ENCODE data around the gene KAT8. TPM values are rescaled to one million over a fixed set of nuclear protein-coding genes. Genes with fewer than 3 reads are reported as not detected.
A peak's percentile ranks its signal among the peaks of the same experiment; 100 is the strongest.

The KAT8 gene
- total RNA-seq, 2 donors from 2014 or later, result 58.0 to 64.3 TPM

DNA sequence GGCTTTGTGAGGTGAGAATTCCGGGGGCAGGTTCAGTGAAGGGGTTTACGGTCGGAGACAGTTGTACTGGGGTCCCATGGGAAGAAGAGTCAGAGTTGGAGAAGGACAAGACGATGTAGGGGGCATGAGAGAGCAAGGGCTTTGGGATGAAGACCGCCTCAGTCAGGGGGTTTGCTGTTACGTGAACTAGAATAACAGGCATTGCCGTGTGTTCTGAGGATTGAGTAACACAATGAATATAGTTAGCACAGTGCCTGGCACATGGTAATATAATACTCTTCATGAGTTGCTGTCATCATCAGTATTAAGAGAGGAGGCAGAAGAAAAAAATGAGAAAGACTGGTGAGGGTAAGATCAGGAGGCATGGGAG lies 42.7 kb upstream of the KAT8 start:
- no peak for DNase-seq (ENCODE audit: low spot score)
- Histone ChIP-seq H3K36me3 (peaks cover 35% of the 10 kb centered on the region), H3K27ac (peak overlapping the region; percentile 92 to 94), H3K4me3 (peak overlapping the region; percentile 96 to 98), H3K9me3 (no peaks in the 10 kb centered on the region), H3K4me1 (peaks cover 0 to 27% of the 10 kb centered on the region in 2 donors), H3K27me3 (no peaks in the 10 kb centered on the region)
- TF ChIP-seq, protein P1, sequence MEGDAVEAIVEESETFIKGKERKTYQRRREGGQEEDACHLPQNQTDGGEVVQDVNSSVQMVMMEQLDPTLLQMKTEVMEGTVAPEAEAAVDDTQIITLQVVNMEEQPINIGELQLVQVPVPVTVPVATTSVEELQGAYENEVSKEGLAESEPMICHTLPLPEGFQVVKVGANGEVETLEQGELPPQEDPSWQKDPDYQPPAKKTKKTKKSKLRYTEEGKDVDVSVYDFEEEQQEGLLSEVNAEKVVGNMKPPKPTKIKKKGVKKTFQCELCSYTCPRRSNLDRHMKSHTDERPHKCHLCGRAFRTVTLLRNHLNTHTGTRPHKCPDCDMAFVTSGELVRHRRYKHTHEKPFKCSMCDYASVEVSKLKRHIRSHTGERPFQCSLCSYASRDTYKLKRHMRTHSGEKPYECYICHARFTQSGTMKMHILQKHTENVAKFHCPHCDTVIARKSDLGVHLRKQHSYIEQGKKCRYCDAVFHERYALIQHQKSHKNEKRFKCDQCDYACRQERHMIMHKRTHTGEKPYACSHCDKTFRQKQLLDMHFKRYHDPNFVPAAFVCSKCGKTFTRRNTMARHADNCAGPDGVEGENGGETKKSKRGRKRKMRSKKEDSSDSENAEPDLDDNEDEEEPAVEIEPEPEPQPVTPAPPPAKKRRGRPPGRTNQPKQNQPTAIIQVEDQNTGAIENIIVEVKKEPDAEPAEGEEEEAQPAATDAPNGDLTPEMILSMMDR (IDR thresholded peaks at IDR 0.05), result no peak

DNA sequence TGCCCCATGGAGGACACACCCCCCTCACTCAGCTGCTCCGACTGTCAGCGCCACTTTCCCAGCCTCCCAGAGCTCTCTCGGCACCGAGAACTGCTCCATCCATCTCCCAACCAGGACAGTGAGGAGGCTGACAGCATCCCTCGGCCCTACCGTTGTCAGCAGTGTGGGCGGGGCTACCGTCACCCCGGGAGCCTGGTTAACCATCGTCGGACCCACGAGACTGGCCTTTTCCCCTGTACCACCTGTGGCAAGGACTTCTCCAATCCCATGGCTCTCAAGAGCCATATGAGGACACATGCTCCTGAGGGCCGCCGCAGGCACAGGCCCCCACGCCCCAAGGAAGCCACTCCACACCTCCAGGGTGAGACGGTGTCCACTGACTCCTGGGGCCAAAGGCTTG lies 41.1 kb upstream of the KAT8 start:
- Histone ChIP-seq H3K27me3 (no peaks in the 10 kb centered on the region), H3K9me3 (no peaks in the 10 kb centered on the region), H3K36me3 (peaks cover 50% of the 10 kb centered on the region), H3K27ac (no peak overlapping the region), H3K4me1 (peaks cover 0 to 27% of the 10 kb centered on the region in 2 donors), H3K4me3 (no peak overlapping the region)
- DNase-seq (ENCODE audit: low spot score), result no peak
- TF ChIP-seq, protein P1 (IDR thresholded peaks at IDR 0.05), result no peak

DNA sequence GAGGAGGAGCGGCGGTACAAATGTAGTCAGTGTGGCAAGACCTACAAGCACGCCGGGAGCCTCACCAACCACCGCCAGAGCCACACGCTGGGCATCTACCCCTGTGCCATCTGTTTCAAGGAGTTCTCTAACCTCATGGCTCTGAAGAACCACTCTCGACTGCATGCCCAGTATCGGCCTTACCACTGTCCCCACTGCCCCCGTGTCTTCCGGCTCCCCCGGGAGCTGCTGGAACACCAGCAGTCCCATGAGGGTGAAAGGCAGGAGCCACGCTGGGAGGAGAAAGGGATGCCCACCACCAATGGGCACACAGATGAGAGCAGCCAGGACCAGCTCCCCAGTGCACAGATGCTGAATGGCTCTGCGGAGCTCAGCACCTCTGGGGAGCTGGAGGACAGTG lies 40.4 kb upstream of the KAT8 start:
- peaks cover 0 to 28% of the 10 kb centered on the region in 2 donors for H3K4me1 ChIP-seq
- peaks cover 53% of the 10 kb centered on the region for H3K36me3 ChIP-seq

DNA sequence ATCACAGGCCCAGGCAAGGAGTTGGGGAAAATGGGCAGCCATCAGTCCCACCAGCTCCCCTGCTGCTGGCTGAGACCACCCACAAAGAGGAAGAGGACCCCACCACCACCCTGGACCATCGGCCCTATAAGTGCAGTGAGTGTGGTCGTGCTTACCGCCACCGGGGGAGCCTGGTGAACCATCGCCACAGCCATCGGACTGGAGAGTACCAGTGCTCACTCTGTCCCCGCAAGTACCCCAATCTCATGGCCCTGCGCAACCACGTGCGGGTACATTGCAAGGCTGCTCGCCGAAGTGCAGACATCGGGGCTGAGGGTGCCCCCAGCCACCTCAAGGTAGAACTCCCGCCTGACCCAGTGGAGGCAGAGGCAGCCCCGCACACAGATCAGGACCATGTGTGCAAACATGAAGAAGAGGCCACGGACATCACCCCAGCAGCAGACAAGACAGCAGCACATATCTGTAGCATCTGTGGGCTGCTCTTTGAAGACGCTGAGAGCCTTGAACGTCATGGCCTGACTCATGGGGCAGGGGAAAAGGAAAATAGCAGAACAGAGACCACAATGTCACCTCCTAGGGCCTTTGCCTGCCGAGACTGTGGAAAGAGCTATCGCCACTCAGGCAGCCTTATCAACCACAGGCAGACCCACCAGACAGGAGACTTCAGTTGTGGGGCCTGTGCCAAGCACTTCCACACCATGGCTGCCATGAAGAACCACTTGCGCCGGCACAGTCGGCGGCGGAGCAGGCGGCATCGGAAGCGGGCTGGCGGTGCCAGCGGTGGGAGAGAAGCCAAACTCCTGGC lies 39.7 kb upstream of the KAT8 start:
- H3K36me3 ChIP-seq, result peaks cover 59% of the 10 kb centered on the region
- H3K27ac ChIP-seq, result no peak overlapping the region
- peaks cover 0 to 21% of the 10 kb centered on the region in 2 donors for H3K4me1 ChIP-seq
- no peaks in the 10 kb centered on the region for H3K9me3 ChIP-seq
- H3K4me3 ChIP-seq, result no peak overlapping the region
- TF ChIP-seq, protein P1 (IDR thresholded peaks at IDR 0.05), result no peak
- no peak for DNase-seq (ENCODE audit: low spot score)
- H3K27me3 ChIP-seq, result no peaks in the 10 kb centered on the region

More for the DNA sequence above, 40.4 kb upstream of the KAT8 start:
- H3K27ac ChIP-seq, result no peak overlapping the region
- no peaks in the 10 kb centered on the region for H3K27me3 ChIP-seq
- H3K9me3 ChIP-seq, result no peaks in the 10 kb centered on the region
- TF ChIP-seq, protein P1 (IDR thresholded peaks at IDR 0.05), result no peak
- DNase-seq (ENCODE audit: low spot score), result no peak
- no peak overlapping the region for H3K4me3 ChIP-seq

DNA sequence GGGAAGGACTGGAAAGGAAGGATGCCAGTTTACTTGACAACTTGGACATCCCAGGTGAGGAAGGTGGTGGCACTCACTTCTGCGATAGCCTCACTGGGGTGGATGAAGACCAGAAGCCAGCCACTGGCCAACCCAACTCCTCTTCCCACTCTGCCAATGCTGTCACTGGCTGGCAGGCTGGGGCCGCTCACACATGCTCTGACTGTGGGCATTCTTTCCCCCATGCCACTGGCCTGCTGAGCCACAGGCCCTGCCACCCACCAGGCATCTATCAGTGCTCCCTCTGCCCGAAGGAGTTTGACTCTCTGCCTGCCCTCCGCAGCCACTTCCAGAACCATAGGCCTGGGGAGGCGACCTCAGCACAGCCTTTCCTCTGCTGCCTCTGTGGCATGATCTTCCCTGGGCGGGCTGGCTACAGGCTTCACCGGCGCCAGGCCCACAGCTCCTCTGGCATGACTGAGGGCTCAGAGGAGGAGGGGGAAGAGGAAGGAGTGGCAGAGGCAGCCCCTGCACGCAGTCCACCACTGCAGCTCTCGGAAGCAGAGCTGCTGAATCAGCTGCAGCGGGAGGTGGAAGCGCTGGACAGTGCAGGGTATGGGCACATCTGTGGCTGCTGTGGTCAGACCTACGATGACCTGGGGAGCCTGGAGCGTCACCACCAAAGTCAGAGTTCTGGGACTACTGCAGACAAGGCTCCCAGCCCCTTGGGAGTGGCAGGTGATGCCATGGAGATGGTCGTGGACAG lies 38.7 kb upstream of the KAT8 start:
- TF ChIP-seq, protein P1 (IDR thresholded peaks at IDR 0.05), result no peak
- no peak for DNase-seq (ENCODE audit: low spot score)
- Histone ChIP-seq H3K36me3 (peaks cover 69% of the 10 kb centered on the region), H3K27me3 (no peaks in the 10 kb centered on the region), H3K4me1 (peaks cover 0 to 19% of the 10 kb centered on the region in 2 donors), H3K9me3 (no peaks in the 10 kb centered on the region), H3K27ac (no peak overlapping the region), H3K4me3 (no peak overlapping the region)
